NCI-H69 (cell line): ENCODE results near the gene KRTAP20-4.

ENCODE experiments used
- DNase-seq: peaks from one replicate; lab custom pipeline; 2025; lab: John Stamatoyannopoulos, UW

KRTAP20-4 gene

DNA sequence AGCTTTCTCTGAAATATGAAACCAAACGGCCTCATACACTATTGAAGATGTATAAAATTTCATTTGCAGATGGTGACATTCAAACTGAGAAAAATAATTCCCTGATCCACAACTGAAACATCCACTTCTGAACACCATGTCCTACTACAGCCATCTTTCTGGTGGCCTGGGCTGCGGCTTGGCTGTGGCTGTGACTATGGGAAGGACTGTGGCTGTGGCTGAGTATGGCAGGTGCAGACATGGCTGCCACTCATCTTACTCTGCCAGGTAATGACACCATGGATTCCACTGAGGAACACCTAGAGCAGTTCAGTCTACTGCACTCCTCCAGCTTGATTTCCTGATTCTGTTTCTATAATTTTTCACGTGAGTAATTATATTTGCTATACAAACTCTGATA is at the start of gene KRTAP20-4:
KRTAP20-4 (plus strand) TSS at position 106 of the 400 bp plus-strand sequence.
- DNase-seq, result no peak

DNA sequence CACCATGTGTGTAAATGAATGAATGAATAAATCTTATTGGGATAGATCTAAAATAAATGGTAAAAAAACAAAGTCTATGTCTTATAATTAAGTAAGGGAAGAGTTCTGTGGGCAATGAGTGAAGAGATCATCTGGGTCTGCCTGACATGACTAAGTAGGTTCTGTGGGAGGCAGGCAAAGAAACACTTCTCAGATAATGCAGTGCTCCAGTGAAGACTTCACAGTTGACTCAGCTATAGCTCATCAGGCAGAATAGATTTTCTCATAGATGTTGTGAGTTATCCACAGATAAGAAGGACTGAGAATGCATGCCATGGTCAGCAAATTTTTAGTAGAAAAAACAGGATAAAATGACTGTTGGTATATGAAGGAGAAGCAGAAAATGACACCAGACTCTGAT is 42.7 kb upstream of the KRTAP20-4 start:
- DNase-seq, result peak; percentile 68

- no peak for DNase-seq
Observed at GRCh38 chr21:30579346-30579745, 41.1 kb upstream of the KRTAP20-4 start.

- peak; percentile 25 for DNase-seq
Observed at GRCh38 chr21:30580132-30580531, 40.3 kb upstream of the KRTAP20-4 start.

DNA sequence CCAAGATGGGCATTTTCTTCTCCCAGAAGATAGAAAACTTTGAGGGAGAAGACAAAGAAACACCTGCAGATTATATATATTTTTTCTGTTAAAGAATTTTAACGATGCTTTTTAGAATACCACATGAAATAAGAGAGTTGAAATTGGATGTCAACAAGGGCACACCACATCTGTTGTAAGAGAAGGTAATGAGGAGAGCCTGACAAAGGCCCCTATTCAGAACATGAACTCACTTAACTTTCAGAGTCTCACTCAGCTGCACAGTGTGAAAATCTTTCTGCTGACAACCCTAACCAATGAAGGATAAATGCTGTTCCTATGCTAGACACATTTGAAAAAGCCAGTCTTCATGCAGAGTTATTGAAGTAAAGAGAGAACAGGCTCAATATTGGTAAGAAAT is 37.6 kb upstream of the KRTAP20-4 start:
- no peak for DNase-seq

DNA sequence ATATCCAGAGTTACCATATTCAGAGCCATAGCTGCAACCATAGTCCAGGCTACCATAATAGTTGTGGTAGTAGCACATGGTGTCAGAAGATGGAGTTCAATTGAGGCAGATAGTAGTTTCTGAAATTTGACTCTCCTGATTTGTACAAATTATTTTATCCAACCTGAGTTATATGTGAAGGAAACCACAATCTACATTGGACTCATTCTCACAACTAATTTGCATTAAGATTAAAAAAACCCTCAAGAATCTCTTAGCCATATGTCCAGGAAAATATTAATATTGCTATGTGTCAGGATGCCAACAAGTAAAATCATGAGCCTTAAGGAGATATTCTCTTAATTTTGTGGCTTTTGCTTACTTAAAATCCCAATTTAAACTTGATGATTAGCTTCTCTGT is 30.1 kb upstream of the KRTAP20-4 start, which contains the start of gene KRTAP22-2:
KRTAP22-2 (minus strand) TSS at position 101 of the 400 bp plus-strand sequence.
- no peak for DNase-seq

DNA sequence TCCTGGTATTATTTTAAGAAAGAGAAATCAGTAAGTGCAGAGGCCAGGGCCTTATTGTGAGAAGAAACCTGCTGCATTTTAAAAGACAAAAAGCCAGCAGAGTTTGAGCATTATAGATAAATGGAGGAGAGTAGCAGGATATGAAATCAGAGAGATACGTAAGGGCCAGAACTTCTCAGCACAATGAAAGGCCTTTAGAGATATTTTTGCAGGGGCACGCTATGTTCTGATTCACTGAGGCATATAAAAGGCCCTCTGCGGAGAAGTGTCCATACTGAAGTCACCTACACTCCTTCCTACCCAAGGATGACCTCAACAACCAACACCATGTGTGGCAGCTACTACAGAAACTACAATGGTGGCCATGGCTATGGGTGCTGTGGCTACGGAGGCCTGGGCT is 28.3 kb upstream of the KRTAP20-4 start, which contains the start of gene KRTAP6-3:
KRTAP6-3 (plus strand) TSS at position 301 of the 400 bp plus-strand sequence; CDS start at position 307, 6 bp downstream.
- no peak for DNase-seq

DNA sequence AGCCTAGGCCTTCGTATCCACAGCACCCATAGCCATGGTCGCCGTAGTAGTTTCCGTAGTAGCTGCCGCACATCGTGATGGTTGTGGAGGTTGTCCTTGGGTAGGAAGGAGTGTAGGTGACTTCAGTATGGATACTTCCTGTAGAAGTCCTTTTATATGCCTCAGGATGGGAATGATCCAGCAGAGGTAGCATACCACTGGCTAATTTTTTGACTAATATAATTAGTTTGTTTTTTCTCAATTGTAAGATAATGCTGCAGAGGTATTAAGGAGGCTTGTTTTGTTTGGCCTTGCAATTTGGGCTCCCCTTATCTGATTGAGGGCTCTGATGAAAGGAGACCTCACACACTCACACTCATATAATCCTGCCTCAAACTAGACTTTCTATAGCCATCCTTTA is 21.6 kb upstream of the KRTAP20-4 start, which contains the start of gene KRTAP6-2:
KRTAP6-2 (minus strand) TSS at position 101 of the 400 bp plus-strand sequence; CDS start at position 73, 28 bp downstream.
- no peak for DNase-seq

DNA sequence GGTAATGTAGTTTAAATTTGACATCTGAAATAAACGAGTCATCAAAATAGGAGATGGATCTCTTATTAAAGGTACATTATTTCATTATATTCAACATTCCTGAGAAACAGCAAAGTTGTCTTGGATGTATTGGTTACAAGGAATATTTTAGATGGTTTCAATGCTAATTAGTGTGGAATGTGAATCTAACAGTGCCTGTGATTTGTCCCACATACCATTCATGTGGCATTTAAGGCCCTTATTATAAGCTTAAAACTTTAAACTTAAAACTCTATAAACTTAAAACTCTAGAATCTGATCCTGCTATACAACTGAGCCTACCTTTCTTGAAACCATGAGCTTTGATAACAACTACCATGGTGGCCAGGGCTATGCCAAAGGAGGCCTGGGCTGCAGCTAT is 19.6 kb upstream of the KRTAP20-4 start, which contains the start of gene KRTAP22-1:
KRTAP22-1 (plus strand) TSS at position 301 of the 400 bp plus-strand sequence.
- no peak for DNase-seq

- DNase-seq, result peak; percentile 7
Observed at GRCh38 chr21:30605968-30606367, 14.5 kb upstream of the KRTAP20-4 start.

- DNase-seq, result no peak
Observed at GRCh38 chr21:30612132-30612531, 8.3 kb upstream of the KRTAP20-4 start.

DNA sequence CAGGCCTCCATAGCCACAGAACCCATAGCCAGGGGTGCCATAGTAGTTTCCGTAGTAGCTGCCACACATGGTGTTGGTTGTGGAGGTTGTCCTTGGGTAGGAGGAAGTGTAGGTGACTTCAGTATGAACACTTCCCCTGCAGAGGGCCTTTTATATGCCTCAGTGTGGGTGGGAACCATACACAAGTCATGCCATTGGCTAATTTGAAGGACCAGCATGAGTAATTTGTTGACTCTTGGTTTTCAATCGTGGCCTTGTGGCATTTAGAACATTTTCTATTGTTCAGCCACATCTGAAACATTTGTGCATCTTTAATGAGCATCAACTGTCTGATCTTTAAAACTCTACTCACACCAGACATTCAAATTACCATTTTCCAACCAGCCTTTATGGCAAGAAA is 6.6 kb upstream of the KRTAP20-4 start, which contains the start of gene KRTAP6-1:
KRTAP6-1 (minus strand) TSS at position 95 of the 400 bp plus-strand sequence; CDS start at position 69, 26 bp downstream.
- peak; percentile 4 for DNase-seq

DNA sequence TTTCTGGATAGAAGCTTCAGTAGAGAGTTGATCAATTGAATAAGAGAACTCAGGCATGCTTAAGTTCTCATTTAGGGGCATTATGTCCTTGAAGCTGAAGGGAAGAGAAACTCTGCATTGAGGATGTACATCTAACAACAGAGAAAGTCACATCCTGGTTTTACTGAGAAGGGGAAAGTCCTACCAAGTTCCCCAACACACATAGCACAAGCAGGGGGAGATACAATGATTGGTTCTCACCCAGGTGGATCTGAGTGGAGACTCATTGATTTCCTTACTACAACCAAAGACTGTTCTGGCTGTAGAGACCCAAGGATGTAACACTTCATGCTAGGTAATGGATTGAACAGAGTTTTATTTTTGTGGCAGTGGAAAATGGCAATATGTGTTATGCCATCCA is 5.2 kb upstream of the KRTAP20-4 start:
- no peak for DNase-seq

DNA sequence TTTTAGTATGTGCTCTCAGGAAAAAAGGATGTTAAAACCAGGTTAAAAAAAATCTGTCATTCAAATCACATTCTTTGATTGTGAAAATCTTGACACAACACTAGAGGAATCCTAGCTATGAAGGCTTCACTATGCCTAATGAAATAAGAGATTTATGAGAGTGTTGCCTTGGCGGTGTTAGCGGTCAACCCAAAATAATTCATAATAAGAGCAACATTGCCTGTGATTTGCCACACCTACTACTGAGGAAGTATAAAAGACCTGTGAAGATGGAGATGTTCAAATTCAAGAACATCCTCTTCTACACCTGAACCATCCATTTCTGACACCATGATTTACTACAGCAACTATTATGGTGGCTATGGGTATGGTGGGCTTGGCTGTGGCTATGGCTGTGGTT is 4.3 kb upstream of the KRTAP20-4 start, which contains the start of gene KRTAP20-1:
KRTAP20-1 (plus strand) TSS at position 301 of the 400 bp plus-strand sequence; CDS start at position 331, 30 bp downstream.
- DNase-seq, result no peak

- no peak for DNase-seq
Observed at GRCh38 chr21:30620080-30620479, 347 bp upstream of the KRTAP20-4 start.

DNA sequence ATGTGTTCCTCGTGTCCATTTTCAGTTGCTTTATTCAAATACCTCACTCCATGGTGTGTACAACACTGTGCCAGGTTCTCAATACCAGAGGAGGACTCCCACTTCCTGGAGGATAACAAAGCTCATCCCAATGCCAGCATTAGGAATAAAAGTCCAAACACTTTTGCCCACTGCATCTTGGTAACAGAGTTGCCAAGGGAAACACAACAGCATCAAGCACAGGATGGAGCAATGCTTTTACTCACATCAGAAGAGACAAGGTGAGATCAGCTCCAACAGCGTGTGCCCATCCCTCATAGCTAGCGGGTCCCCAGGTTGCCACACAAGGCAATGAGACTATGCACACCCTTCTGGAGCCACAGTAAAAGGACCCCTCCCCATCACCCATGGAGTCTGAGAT is 2.9 kb downstream of the KRTAP20-4 start:
- peak; percentile 3 for DNase-seq

DNA sequence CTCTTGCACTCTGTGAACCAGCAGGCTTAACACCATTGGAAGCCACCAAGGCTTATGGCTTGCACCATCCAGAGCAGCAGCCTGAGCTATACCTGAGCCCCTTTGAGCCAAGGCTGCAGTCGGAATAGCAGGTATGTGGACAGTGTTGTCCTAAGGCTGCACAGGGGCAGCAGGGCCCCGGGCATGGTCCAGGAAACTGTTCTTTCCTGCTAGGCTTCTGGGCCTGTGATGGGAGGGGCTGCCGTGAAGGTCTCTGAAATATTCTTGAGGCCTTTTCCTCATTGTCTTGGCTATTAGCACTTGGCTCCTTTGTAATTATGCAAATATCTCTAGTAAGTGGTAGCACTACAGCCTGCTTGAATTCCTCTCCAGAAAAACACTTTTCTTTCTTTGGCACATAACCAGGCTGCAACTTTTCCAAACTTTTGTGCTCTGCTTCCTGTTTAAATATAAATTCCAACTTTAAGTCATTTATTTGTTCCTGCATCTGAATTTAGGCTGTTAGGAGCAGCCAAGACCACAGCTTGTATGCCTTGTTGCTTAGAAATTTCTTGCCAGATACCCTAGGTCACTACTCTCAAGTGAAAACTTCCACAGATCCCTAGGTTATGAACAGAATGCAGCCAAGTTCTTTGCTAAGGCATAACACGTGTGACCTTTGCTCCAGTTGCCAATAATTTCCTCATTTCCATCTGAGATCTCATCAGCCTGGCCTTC is 5.2 kb downstream of the KRTAP20-4 start:
- DNase-seq, result no peak

DNA sequence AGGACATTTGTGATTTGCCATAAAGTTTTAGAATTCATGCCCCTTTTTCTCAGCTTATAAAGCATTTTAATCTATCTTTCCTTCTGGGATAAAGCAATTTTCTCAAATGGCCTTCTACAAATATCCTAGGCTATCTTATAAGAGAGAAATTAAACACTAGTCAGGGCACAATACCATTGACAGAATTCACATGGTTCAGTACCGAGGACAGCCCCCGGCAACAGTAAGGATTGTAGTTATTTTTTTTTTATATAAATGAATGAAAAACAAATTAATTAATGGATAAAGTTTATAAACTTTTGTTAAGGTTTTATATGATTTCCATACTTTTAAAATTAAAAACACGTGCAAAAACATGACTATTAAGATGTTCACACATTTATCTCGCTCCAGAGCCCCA is 7.7 kb downstream of the KRTAP20-4 start:
- DNase-seq, result no peak

DNA sequence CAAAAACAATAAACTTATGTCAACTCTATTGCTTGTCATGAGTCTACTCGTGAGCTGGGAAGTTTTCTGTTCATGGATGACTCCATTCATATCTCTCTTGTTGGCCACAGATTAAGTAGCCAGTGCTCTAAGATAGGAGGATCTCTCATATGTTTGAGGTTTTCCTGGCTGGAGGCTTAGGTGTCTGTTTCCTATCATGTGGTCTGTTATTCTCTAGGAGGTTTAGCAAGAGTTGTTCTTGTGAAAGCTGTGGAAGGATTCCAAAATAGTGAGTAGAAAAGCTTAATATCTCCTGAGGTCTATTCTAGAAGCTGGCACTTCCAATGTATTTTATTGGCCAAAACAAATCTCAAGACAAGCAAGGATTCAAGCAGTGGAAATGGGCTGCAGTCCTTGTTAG is 8.8 kb downstream of the KRTAP20-4 start:
- DNase-seq, result no peak

DNA sequence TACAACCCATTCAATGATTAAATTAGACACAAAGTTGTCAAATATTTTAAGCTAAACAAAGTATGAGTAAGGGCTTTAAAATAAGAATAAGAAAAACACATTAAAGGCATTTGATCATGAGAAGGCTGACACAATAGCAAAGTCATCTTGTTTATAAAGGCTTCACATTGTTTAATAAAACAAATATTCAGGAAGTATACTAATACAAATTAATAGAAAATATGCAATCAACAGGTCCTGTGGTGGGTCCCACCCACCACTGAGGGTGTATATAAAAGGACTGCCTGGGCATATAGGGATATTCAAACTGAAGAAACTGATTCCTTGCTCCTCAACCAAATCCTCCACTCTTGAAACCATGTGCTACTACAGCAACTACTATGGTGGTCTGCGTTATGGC is 14.5 kb downstream of the KRTAP20-4 start, which contains the start of gene KRTAP20-2:
KRTAP20-2 (plus strand) TSS at position 301 of the 400 bp plus-strand sequence; CDS start at position 359, 58 bp downstream.
- DNase-seq, result no peak

- DNase-seq, result no peak
Observed at GRCh38 chr21:30638686-30639085, 18.3 kb downstream of the KRTAP20-4 start.

DNA sequence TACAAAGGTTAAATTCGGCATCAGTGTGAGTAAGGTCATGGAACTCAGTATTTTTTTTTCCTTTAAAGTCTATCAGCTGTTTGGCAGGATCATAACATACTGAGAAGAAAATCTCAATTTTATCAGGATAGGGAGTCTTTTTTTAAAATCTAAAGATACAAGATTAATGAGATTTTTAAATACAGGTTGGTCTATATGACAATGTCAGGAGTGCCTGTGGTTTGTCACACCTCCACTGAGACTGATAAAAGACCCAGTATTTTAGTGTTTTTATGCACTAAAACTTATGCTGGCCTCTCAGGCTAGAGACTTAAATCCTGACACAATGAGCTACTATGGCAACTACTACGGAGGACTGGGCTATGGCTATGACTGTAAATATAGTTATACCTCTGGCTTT is 22.1 kb downstream of the KRTAP20-4 start, which contains the start of gene KRTAP20-3:
KRTAP20-3 (plus strand) TSS at position 301 of the 400 bp plus-strand sequence.
- no peak for DNase-seq

DNA sequence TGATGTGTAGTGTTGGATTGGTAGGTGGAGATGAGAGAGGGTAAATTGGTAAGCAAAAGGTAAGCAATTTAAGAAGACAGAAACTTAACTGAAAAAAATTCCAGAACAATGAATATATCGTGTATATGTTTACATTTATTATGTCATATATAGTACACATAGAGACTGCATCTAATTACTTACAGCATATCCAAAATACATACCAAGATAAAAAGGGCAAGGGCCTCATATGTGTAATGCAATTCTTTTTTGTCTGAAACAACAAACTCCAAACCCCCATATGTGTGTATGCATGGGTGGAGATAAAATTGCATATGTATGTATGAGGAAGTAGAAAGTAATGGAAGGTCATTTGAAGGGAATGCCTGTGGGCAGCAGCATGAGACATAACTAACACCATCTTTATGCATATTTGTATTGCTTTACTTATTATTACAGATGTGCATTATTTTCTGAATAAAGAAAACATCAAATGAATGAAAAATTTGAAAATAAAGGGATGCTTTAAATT is 26.5 kb downstream of the KRTAP20-4 start:
- DNase-seq, result no peak
